ENCODE measurements around the gene MMP28.
"Not testable (repeated sequence)": the region's sequence is repeated elsewhere in the genome, so short reads cannot be mapped to it uniquely, and the experiment has no call there.

MMP28 gene

GRCh38 chr17:35765086-35765710 is 30.2 kb downstream of the MMP28 start:
- no peak for DNase-seq

DNA sequence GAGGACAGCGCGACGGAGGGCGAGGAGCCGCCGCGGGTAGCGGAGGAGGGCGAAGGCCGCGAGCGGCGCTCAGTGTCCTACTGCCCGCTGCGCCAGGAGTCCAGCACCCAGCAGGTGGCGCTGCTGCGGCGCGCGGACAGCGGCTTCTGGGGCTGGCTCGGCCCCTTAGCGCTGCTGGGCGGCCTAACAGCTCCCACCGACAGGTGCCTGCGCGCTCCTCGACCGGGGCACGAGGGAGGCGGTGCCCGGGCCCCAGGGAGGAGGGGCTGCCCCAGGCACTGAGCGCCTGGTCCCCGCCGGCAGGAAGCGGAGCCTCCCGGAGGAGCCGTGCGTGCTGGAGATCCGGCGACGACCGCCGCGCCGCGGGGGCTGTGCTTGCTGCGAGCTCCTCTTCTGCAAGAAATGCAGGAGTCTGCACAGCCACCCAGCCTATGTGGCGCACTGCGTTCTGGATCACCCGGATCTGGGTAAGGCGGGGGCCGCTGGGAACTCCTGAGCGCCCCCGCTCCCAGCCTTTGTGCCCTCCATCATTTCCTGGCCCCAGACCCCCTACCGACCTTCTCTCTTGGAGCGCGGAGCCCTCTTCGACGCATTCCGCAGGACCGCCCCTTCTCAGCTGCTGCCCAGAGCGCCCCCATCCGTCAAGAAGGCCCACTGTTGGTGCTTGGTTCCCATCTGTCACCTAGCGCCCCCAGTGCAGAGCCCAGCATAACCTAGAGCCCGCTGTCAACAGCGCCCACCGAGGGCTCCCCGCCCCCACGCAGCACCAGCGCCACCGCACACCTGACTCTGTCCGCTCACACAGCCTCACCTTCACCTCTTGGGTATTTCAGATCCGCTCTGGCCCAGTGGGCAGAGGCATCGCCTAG is 31.1 kb downstream of the MMP28 start:
- DNase-seq, result peak; percentile 85

- DNase-seq, result no peak
These were observed 31.7 kb downstream of the MMP28 start for GRCh38 chr17:35763767-35764122.

GRCh38 chr17:35761601-35762000 is 33.8 kb downstream of the MMP28 start:
- no peak for DNase-seq

GRCh38 chr17:35760587-35760986 is 34.9 kb downstream of the MMP28 start, which contains the start of gene C17orf50:
C17orf50 (plus strand) TSS chr17:35760887; CDS start chr17:35760942, 55 bp downstream.
- DNase-seq, result no peak

DNA sequence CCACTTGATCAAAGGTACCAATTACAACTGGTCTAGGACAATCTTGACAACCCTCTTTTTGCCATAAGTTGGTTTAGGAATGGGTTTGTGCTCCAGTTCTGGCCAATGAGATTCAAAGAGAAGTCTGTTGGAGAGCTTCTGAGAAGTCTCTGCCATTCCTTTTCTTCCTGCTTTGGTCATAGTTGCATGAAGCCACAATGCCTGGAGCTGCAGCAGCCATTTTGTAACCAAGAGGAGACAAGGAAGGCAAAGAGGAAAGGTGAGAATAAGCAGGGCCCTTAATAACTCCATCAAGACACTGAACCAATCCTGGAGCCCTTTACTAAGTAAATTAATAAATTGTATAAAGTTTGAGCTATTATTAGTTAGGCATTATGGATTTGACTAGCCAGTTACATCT is 38.2 kb downstream of the MMP28 start:
- no peak for DNase-seq

DNA sequence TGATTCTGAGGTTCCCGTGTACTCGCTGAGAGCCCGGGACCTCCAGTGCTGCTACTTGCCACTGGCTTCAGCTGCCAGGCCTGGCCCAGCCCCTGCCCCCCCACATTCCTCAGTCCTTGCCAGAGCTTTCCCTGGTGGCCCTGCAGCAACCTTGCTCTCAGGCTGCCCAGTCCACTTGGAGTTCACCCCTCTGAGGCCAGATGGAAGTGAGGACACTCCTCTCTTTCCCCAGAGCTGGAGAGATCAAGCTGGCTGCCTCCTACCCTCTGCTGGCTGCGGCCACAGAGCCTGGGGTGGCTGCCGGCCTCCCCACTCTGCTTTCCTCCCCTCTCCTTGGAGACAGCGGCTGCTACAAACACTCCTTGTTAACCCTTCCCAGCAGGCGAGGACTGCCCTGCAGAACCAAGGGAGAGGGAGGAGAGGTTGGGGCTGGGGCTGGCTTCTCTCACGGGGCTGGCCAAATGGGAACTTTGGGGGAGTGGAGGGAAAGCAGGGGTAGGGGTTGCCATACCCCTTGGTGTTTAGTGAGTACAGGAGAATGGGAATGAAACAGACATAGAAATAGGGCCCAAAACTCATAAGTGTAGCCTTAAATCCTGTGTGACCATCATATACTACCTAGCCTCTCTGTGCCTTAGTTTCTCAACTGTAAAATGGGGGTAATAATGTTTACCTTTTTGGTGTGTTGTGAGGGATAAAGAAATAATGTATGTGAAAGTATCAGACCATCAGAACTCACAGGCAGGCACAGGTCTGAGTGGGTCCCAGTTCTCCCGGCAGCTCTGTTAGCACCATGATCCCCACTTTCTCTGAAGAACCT is 42.3 kb downstream of the MMP28 start, which contains the start of gene GAS2L2:
TSS of gene GAS2L2 (minus strand) at position 295 of the 820 bp plus-strand sequence. CDS start 389 bp downstream, outside the sequence.
- no peak for DNase-seq

DNA sequence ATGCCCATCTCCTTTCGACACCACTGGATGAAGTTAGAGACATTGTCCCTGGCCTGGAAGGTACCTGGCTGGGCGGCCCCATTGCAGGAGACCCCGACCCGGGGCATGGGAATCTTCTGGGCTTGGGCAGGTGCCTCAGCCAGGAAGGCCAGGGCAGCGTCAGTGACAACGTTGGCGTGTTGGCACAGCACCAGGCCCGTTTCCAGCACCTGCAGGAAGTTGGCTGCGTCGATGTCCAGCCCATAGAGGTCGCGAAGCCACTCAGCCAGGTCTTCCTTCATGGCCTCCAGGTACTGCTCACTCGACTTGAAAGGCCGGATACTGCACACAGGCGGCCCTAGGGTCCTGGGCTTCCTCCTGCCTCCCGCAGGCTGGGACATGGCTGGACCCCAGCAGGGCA is 43.0 kb downstream of the MMP28 start:
- no peak for DNase-seq

DNA sequence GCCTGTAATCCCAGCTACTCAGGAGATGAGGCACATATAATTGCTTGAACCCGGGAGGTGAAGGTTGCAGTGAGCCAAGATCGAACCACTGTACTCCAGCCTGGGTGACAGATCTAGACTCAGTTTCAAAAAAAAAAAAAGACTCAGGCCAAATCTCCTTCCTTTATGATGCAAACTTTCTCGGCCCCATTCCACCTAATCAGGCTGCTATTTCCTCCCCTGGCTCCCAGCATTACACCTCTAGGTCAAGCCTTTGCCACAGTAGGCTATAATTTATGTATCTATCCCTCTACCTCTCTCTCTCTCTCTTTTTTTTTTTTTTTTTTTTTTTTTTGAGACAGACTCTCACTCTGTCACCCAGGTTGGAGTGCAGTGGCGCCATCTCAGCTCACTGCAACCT is 43.9 kb downstream of the MMP28 start:
- DNase-seq, result not testable (repeated sequence)

- DNase-seq, result no peak
These were observed 44.7 kb downstream of the MMP28 start for GRCh38 chr17:35750526-35751395.

- DNase-seq, result no peak
These were observed 45.7 kb downstream of the MMP28 start for GRCh38 chr17:35749560-35750412.

GRCh38 chr17:35748979-35749378 is 46.5 kb downstream of the MMP28 start:
- DNase-seq, result no peak

- DNase-seq, result no peak
These were observed 47.0 kb downstream of the MMP28 start for GRCh38 chr17:35748341-35748841.

DNA sequence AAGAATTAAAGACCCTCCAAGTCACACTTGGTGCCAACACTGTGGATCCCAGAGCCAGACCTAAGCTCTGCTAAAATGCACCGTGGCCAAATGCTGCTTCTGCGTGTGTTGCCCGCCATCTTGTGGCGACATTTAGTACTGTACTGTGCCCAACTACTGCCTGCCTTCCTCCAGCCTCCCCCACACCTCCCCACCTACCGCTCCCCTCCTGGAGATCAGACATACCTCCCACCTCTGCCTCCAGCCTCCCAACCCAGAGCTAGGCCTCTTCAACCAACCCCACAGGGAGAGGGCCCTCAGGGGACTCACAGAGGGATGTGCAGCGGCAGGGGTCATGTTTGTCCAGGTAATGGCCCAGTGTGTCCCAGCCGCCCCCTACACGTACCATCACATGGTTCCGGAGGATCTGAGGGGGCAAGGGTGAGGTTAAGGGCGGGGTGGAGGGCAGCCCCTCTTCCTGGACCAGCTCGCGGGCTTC is 47.9 kb downstream of the MMP28 start:
- peak; percentile 72 for DNase-seq

GRCh38 chr17:35745749-35746320 is 49.6 kb downstream of the MMP28 start:
- DNase-seq, result no peak

GRCh38 chr17:35745246-35745645 is 50.2 kb downstream of the MMP28 start:
- DNase-seq, result no peak

DNA sequence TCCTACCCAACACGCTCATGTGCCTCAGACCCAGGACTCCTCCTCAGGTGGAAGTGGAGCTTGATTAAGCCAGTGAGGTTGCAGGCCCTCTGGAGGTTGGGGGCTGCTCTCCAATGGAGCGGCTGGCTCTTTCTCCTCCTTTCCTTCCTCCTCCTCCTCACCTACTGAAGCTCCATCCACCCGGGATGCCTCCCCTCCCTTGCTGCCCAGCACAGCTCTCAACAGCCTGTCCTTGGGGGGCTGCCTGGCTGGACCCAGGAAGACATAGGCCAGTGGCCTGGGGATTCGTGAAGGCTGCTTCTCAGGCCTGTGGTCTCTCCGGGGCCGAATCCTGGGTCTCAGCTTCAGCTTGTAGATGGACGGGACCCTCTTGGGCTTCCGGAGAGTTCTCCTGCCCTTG is 50.6 kb downstream of the MMP28 start:
- no peak for DNase-seq

- peak; percentile 16 for DNase-seq
These were observed 51.7 kb downstream of the MMP28 start for GRCh38 chr17:35743626-35744328.

GRCh38 chr17:35742896-35743477 is 52.5 kb downstream of the MMP28 start:
- DNase-seq, result no peak

GRCh38 chr17:35742496-35742895 is 52.9 kb downstream of the MMP28 start:
- DNase-seq, result no peak

Measured in inflammatory macrophage treated with lipopolysaccharide for 4 hours (primary cell).